Subcutaneous adipose tissue (tissue), 4 donors: ENCODE results near the gene EIF2AK2. TPM values are rescaled to one million over a fixed set of nuclear protein-coding genes. Genes with fewer than 3 reads are reported as not detected.

Experiments used
- total RNA-seq, 4 donors: library from RNA; depleted of rRNA; stranded (reverse); fragments of >200 nt; gene quantifications; one replicate each; pipeline ENCODE4 v1.1.0, GENCODE V29; 2016
- TF ChIP-seq, protein P1 (sequence below): fragments of 450-650 bp; IDR thresholded peaks from one replicate; pipeline ENCODE4 v1.5.1; 2016; ENCODE audit warnings: low read depth, mild to moderate bottlenecking, control low read depth, antibody characterized with exemption, moderate library complexity

The EIF2AK2 gene
- total RNA-seq, 4 donors from 2014 or later, result 24.2 to 30.2 (median 27.5) TPM

- TF ChIP-seq, protein P1, sequence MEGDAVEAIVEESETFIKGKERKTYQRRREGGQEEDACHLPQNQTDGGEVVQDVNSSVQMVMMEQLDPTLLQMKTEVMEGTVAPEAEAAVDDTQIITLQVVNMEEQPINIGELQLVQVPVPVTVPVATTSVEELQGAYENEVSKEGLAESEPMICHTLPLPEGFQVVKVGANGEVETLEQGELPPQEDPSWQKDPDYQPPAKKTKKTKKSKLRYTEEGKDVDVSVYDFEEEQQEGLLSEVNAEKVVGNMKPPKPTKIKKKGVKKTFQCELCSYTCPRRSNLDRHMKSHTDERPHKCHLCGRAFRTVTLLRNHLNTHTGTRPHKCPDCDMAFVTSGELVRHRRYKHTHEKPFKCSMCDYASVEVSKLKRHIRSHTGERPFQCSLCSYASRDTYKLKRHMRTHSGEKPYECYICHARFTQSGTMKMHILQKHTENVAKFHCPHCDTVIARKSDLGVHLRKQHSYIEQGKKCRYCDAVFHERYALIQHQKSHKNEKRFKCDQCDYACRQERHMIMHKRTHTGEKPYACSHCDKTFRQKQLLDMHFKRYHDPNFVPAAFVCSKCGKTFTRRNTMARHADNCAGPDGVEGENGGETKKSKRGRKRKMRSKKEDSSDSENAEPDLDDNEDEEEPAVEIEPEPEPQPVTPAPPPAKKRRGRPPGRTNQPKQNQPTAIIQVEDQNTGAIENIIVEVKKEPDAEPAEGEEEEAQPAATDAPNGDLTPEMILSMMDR, result no peak
Measured at GRCh38 chr2:37167636-37168180, 10.9 kb upstream of the EIF2AK2 start.

DNA sequence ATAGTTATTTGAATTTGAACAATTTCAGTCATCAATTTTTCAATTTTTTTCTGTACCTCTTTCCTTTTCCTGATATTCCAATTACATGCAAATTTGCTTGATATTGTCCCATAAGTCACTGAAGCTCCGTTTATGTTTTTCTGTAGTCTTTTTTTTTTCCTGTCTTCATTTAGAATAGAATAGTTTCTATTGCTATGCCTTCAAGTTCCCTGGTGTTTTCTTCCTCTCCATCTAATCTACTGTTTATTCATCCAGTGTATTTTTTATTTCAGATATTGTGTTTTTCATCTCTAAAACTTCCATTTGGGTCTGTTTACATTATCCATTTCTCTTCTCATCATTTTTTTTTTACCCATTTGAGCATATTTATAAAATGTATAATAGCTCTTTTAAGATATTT, 8.0 kb upstream of the EIF2AK2 start:
- TF ChIP-seq, protein P1, result no peak

DNA sequence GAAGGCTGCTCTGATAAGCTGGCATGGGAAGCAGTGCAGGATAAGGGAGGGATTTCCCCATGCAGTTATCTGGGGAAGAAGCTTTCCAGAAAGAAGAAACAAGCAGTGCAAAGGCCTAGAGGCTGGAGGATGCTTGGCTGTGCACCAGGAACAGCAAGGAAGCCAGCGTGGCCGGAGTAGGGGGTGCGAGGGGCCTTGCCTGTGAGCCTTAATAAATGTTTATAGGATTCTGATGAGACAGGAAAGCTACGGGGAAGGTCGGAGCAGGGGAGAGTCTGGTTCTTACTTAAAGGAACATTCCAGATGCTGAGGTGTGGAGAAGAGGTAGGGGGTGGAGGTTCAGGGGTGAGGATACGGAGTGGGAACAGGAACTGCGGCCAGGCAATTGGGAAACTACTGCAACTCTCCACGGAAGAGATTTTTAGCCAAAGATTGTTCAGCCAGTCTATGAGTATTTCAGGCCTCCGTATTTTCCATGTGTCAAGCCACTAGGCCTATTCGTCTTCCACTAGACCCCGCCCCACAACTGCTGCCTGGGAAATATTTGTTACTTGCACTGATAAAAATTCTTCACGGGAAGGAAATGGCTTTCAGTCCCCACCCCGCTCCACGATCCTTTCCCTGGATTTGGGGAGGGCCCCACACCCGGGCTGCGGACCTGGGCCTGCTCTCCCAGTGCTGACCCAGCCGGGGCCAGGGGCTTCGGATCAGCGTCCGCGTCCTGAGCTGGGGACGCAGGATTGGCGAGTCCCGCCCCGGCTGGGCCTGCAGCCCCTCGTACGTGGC, 516 bp downstream of the EIF2AK2 start:
- TF ChIP-seq, protein P1, result no peak

- TF ChIP-seq, protein P1, result no peak
Measured at GRCh38 chr2:37154785-37155184, 2.0 kb downstream of the EIF2AK2 start.

GRCh38 chr2:37153224-37153623, 3.6 kb downstream of the EIF2AK2 start:
- TF ChIP-seq, protein P1, result no peak

- TF ChIP-seq, protein P1, result no peak
Measured at GRCh38 chr2:37149626-37150322, 7.0 kb downstream of the EIF2AK2 start.

DNA sequence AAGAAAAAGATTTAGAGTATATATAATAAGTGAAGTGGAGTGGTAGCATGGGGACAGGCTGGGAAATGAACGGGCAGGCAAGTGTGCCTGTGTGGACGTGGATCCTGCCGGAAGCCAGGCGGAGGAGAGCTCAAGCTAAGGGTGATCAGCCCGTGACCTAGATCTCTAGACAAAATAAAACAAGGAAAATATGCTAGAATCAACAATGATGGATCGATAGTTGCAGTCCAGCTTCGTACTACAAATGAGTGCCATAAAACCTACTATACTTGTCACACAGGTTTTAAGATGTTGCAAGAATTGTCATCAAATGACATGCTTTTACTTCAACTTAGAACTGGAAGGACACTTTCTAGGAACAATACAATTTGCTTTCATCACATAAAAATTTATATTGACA, 8.5 kb downstream of the EIF2AK2 start:
- TF ChIP-seq, protein P1, result no peak
